ENCODE measurements around the gene TMEM248. TPM values are rescaled to one million over a fixed set of nuclear protein-coding genes. Genes with fewer than 3 reads are reported as not detected.
A peak's percentile ranks its signal among the peaks of the same experiment; 100 is the strongest.
"Not testable (repeated sequence)": the region's sequence is repeated elsewhere in the genome, so short reads cannot be mapped to it uniquely, and the experiment has no call there.

Gene TMEM248, protein sequence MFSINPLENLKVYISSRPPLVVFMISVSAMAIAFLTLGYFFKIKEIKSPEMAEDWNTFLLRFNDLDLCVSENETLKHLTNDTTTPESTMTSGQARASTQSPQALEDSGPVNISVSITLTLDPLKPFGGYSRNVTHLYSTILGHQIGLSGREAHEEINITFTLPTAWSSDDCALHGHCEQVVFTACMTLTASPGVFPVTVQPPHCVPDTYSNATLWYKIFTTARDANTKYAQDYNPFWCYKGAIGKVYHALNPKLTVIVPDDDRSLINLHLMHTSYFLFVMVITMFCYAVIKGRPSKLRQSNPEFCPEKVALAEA
- total RNA-seq (2014; rRNA removed; shearing (Covaris generic)), result 117 and 142 TPM in 2 replicates

DNA sequence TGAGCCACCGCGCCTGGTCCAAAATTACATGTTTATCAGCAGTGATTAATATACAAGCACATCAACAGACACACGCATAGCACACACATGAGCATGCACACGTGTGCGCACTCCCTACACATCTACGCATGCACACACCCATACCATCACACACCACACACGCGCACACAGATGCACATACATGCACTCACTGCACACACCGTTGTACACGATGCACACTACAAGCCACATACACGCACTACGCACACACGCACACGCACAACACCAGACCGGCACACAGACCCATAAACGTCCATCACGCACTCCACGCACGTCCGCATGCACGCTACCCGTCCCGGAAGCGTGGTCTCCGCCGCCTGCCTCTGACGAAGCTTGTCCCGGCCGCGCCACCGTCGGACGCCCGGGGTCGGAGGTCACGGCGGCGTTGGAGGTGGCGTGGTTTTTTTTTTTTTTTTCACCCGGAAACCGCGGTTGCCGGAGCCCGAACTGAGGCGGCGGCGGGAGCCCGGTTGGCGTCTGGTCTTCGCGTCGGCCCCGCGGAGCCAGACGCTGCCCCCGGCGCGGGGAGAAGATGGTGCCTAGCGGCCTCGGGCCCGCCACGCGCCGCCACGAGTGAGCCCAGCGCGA, at the start of gene TMEM248:
Gene TMEM248, plus strand, starts transcription at position 457 of the 627 bp plus-strand sequence. CDS start 20,641 bp downstream, outside the sequence.
- peak; percentile 87 for DNase-seq (ENCODE audit: low spot score)

DNA sequence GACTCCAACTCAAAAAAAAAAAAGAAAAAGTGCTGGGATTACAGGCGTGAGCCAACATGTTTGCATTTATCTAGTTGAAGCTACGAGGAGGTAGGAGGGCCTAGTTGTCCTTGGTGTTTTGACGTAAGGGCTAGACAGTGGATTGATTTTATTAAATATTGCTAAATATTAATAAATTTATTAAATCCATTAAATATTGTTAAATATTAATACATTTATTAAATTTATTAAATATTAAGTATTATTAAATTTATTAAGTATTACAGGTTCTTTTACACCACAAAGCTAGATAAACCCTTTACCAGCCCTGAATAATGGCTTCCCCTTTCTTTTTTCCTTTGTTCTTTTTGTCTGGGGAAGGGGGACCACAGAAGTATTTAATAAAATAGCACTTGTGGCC, 47.5 kb upstream of the TMEM248 start:
- DNase-seq (ENCODE audit: low spot score), result no peak

DNA sequence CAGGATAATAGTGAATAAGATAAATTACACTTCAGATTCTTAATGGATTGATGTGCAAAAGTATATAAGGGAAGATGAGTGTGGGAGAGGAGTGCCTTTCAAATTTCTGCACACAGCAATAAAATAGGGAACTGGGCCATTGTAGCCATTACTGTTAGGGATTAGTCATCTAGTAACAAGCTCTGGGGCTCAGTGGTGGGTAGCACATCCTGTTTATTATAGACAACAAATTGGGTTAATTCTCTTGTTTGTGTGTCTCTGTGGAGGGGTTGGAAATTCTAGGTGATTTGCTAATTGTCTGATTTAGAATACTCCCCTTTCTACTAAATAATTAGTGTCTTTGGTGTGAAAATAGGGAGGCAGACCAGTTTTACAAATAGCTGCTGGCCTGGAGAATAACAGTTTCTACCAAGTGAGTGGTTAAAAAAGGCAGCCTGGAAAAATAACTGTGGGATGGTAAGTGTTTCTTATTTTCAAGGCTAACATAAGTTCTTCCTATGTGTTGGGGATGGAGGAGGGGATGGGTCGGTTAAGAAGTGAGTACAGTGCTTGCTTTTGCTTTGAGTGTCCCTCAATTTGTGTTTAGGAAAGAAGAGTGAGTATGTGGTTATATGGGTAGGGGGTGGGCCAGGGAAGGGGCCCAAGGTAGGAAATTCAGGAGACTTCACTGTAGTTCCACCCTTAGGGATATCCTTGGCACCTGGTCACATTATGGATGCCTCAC, 43.3 kb upstream of the TMEM248 start:
- DNase-seq (ENCODE audit: low spot score), result no peak

DNA sequence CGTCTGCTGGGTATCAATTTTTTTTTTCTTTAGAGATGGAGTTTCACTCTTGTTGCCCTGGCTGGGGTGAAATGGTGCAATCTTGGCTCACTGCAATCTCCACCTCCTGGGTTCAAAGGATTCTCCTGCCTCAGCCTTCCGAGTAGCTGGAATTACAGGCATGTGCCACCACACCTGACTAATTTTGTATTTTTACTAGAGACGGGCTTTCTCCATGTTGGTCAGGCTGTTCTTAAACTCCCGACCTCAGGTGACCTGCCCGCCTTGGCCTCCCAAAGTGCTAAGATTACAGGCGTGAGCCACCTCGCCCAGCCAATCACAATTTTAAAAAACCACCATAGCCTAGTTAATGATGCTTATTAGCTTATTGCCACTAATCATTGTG, 42.7 kb upstream of the TMEM248 start:
- DNase-seq (ENCODE audit: low spot score), result not testable (repeated sequence)

DNA sequence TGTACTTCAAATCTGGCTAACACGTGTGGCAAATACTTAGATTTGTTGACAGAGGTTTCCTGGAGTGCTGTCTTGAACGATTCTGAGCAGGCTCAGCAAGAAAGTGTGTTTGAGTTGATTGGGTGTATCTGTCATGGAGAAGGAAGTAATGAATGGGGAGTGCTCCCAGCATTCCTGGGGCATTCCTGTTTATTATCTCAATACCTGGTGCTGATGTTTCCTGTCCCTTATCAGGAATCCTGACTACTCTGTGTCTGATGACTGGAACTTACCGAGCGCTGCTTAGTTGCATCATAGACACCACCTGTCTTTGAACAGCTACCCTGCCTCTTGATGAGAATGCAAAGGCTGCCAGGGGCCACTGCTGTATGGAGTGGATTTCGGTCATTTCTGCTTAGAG, 41.0 kb upstream of the TMEM248 start:
- DNase-seq (ENCODE audit: low spot score), result no peak

DNA sequence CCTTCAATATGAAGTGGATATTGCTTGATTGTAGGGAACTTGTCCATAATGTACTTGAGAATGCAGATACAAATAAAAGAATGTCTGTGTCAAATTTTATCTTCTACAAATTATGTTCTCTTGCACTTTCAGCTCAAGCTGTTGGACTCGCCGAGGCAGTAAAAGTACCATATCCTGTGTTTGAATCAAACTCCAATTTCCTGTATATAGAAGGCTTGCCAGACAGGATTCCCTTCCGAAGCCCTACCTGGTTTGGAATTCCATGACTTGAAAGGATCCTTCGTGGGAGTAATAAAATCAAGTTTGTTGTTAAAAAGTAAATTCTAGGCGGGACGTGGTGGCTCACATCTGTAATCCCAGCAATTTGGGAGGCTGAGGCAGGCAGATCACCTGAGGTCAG, 40.4 kb upstream of the TMEM248 start:
- not testable (repeated sequence) for DNase-seq (ENCODE audit: low spot score)

DNA sequence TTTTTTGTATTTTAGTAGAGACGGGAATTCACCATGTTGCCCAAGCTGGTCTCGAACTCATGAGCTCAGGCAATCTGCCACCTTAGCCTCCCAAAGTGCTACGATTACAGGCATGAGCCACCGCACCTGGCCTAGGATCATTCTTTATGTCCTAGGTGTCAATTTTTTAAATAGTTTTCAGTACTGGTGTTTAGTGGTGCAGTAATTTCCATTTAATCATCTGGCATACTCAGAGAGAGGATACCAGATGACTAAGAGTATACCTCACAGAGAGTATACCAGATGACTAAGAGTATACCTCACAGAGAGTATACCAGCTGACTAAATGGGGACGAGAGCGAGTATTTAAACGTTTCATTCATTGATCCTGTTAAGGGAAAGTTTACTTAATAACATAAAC, 37.3 kb upstream of the TMEM248 start:
- DNase-seq (ENCODE audit: low spot score), result no peak

DNA sequence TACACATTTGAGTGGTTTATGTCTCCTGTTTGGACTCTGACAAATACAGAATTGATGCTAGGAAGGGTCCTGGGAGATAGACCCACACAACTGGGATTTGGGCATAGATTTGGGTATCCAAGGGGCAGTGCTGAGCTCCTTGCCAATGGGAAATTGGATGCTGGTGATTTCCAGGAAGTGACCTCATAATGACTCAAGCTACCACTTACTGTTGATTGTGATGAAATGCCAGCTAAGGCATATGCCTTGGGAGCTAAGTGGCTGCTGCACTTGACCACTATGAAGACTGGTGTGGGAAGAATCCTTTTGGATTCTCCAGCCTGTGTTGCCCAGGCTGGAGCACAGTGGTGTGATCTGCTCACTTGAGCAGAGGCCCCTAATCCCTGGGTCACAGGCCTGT, 36.5 kb upstream of the TMEM248 start:
- not testable (repeated sequence) for DNase-seq (ENCODE audit: low spot score)

DNA sequence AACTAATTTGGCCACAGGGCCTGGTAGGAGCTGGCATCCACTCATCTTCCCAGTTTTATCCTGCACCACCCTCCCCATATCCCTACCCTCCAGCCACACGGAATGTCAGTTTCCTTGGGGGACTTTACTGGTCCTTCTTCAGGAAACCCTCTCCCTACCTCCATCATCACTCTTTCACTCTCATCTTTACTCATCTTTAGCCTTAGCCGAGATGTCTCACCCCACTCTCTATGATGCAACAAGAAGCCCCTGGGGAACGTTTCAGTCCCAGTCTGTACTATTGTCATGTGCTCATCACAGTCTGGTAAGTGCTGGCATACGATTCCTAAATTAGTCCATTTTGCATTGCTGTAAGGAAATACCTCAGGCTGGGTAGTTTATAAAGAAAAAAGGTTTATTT, 34.9 kb upstream of the TMEM248 start:
- DNase-seq (ENCODE audit: low spot score), result no peak

DNA sequence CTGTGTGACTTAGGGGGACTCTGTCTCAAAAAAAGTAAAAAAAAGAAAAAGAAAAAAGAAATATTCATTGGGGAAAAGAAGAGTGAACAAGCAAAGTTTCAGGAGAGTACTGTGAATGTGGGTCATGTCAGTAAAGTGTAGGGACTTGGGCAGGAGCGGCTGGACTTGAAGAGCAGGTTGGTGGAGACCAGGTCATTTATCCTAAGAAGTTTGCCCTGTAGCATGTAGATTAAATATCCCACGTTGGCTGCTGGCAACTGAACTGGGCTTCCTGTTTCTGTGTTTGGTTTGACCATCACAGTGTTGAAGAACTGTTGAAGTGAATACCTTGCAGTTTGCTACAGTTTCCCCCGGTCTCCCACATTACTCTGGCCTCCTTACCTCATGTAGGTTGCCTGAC, 32.8 kb upstream of the TMEM248 start:
- DNase-seq (ENCODE audit: low spot score), result not testable (repeated sequence)

DNA sequence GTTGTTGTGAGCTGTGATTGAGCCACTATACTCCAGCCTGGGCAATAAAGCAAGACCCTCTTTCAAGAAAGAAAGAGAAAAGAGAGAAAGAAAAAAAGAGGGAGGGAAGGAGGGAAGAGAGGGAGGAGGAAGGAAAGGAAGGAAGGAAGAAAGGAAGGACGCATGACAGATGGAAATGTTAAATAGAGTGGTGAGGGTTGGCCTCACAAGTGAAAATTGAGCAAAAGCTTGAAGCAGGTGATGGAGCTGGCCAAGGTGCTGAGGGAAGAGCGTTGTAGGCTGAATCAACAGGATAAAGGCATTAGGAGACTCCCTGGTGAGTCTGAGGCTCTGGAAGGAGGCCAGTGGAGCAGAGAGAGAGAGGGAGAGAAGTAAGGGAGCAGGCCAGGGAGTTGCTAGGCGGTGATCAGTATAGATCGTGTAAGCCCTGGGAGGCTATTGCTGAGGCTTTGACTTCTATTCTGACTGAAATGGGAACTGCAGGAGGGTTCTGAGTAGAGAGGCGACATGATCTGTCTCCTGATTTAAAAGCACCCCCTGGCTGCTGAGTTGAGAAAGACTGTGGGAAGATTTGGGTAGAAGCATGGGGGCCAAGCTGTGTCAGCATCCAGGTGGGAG, 26.5 kb upstream of the TMEM248 start:
- DNase-seq (ENCODE audit: low spot score), result no peak

DNA sequence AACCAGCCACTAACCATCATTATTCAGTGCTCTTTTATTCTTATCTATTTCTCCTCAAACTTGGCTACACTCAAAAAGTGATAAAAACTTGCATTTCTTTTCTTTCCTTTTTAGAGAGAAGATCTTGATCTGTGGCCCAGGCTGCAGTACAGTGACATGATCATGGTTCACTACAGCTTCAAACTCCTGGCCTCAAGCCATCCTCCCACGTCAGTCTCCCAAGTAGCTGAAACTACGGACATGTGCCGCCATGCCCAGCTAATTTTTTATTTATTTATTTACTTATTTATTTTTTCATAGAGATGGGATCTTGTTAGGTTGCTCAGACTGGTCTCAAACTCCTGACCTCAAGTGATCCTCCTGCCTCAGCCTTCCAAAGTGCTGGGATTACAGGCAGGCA, 24.6 kb upstream of the TMEM248 start:
- no peak for DNase-seq (ENCODE audit: low spot score)

DNA sequence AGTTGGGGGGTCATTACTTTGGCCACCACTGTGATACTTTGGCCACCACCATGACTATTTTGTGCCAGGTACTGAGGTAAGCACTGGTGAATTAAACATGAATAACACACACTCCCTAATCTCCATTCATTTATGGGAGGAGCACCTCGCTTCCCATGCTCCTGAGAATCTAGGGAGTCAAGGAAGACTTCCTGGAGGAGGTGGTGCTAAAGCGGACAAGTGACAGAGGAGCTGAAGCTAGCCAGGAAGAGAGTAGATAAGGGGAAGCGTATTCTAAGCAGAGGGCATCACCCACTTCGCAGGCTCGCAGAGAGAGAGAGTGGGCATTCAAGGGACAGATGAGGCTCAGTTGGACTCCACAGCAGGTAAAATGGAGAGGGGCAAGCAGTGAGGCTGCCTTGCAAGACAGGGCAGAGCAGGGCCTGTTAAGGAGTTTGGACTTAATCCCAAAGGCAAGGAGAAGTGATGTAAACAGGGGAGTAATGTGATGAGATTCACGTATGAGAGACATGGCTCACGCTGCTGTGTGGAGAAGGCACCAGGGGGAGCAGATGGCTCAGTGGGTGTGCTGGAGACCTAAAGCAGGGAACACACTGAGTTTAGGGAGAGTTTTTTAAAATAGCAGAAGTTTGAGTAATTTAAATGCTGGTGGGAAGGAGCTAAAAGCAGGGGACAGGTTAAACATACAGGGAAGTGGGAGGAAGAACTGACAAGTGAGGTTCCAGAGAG, 21.3 kb upstream of the TMEM248 start:
- DNase-seq (ENCODE audit: low spot score), result no peak

DNA sequence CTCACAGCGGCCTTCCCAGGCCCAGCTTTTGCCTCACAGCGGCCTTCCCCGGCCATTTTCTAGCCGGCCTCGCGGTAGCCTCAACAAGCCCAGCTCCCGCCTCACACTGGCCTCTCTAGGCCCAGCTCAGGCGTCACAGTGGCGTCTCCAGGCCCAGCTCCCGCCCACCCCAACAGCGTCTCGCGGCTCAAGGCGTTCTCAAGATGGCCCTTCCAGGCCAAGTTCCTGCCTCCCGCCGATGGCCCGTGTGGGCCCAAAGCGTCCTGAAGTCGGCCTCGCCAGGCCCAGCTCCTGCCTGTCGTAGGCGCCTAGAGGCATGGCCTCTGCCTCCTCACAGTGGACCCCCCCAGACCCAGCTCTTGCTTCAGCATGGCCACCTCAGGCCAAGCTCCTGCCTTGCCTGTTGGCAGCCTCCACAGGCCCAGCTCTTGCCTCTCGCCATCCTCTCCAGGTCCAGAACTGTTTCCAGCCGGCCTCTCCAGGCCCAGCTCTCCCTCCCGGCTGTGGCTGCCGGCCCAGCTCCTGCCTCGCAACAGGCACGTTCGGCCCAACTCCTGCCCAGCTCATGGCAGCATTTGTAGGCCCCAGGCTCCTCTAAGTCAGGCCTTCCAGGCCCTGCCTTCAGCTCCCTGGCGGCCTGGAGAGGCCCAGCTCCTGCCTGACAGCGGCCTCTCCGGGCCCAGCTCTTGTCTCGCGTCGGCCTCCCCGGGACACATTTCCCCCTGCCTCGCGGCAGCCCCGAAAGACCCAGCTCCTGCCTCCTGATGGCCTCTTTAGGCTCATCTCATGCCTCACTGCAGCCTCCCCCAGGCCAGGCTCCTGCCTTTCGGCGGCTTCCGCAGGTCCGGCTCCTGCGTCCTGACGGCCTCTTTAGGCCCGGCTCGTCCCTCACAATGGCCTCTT, 18.8 kb upstream of the TMEM248 start:
- DNase-seq (ENCODE audit: low spot score), result no peak

DNA sequence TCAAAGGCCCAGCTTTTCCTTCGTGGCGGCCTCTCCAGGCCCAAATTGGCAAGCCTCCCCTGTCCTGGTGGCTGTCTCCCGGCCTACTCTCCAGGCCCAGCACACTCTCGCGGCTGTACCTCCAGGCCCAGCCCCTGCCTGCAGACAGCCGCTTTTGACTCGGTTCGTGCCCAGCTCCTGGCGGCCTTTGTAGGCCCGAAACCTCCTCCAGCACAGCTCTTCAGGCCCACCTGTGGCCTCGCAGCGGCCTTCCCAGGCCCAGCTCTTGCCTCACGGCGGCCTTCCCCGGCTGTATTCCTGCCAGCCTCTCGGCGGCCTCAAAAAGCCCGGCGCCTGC, 18.2 kb upstream of the TMEM248 start:
- no peak for DNase-seq (ENCODE audit: low spot score)

DNA sequence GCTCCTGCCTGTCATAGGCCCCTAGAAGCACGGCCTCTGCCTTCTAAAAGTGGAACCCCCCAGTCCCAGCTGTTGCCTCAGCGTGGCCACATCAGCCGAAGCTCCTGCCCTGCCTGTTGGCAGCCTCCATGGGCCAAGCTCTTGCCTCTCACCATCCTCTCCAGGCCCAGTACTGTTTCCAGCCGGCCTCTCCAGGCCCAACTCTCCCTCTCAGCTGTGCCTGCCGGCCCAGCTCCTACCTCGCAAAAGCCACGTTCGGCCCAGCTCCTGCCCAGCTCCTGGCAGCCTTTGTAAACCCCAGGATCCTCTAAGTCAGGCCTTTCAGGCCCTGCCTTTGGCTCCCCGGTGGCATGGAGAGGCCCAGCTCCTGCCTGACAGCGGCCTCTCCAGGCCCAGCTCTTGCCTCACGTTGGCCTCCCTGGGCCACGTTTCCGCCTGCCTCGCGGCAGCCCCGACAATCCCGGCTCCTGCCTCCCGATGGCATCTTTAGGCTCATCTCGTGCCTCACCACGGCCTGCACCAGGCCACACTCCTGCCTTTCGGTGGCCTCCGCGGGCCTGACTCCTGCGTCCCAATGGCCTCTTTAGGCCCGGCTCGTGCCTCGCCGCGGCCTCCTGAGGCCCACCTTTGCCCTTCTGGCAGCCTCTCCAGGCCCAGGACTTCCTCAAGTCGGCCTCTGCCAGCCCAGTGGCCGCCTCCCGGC, 17.5 kb upstream of the TMEM248 start:
- DNase-seq (ENCODE audit: low spot score), result no peak

DNA sequence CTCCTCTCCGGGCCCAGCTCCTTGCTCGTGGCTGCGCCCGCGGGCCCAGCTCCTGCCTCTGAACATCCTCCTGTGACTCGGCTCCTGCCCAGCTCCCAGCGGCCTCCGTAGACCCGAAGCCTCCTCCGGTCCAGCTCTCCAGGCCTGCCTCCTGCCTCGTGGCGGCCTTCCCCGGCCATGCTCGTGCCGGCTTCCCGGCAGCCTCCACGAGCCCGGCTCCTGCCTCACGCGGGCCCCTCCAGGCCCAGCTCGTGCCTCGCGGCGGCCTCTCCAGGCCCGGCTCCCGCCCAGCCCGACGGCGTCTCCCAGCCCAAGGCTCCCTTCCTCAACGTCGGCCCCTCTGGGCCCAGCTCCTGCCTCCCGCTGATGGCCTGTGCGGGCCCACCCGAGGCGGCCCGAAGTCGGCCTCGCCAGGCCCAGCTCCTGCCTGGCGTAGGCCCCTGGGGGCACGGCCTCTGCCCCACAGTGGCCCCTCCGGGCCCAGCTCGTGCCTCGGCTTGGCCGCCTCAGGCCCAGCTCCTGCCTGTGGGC, 16.9 kb upstream of the TMEM248 start:
- no peak for DNase-seq (ENCODE audit: low spot score)

DNA sequence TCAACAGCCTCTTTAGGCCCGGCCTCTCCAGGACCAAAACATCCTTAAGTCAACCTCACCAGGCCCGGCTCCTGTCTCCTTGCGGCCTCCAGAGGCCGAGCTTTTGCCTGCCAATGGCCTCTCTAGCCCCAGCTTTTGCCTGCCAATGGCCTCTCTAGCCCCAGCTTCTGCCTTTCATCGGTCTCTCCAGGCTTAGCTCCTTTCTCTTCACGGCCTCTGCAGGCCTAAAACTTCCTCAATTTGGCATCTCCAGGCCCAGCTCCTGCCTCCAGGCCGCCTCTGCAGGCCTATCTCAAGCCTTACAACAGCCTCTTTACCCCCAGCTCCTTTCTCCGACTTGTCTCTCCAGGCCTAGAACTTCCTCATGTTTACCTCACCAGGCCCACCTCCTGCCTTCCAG, 15.7 kb upstream of the TMEM248 start:
- DNase-seq (ENCODE audit: low spot score), result no peak

DNA sequence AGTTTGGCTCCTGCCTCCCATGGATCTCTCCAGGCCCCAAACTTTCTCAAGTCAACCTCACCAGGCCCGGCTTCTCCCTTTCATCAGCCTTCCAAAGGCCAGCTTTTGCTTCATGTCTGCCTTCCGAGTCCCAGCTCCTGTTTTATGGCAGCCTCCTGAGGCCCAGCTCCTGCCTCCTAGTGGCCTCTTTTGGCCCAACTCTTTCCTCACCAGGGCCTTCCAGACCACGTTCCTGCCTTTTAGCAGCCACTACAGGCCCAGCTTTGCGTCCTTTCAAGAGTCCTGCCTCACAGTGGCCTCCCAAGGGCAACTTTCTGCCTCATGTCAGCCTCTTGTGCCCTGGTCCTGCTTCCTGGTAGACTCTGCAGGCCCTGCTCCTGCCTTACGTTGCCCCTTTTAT, 15.3 kb upstream of the TMEM248 start:
- DNase-seq (ENCODE audit: low spot score), result no peak

DNA sequence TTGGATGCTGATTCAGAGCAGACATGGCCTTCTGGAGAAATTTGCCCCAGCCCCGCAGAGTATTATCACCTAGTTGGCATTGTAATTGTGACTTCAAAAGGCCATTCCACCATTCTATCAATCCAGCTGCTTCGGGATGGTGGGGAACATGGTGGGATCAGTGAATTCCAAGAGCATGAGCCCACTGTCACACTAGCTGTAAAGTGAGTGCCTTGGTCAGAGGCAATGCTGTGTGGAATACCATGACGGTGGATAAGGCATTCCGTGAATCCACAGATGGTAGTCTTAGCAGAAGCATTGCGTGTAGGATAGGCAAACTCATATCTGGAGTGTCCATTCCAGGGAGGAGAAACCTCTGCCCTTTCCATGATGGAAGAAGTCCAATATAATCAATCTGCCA, 13.3 kb upstream of the TMEM248 start:
- DNase-seq (ENCODE audit: low spot score), result no peak
